HG02852 (cell line): ENCODE results near the gene LYPD1.

Experiments
- ATAC-seq: cut with Tn5 transposase; IDR thresholded peaks from one replicate; pipeline ENCODE4 v1.9.1; 2021; ENCODE audit warnings: mild to moderate bottlenecking, moderate library complexity; ENCODE audit not compliant: unreplicated experiment

Gene LYPD1

GRCh38 chr2:132599556-132599955, 70.4 kb downstream of the LYPD1 start:
- no peak for ATAC-seq

DNA sequence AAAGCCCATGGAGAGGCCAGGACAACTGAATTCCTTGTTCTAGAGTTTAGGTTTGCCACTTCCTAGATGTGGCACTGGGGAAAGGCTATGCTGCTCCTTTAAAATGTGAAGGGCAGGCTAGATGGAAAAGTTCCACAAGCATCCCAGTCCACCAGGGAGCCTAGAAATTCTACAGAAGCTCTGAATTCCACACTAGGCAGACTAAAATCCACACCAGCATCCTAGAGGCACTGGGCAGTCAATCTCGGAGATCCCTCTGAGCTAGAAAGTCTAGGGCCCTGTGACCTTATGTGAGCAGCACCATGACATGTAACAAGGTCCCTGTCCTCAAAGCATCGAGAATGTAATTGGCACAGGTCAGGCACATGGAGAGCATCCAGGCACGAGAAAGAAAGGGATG, 71.5 kb downstream of the LYPD1 start:
- ATAC-seq, result no peak

DNA sequence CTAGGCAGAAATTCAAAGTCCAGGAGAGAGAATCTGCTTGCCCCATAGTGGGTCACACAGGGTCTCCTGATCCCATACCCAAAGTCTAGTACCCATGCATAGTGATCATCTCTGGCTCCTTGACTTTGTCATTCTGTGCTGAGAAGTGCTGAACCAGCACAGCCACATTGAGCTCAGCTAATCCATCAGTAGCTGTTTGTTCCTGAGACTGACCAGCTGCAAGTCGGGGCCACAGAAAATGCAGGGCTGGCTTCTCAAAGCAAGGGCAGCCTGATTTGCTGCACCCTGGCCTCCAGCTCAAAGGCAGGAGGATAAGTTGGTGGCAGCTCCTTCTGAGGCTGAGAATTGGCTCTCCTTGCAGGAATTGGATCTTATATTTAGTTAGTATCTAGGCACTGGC, 72.2 kb downstream of the LYPD1 start:
- ATAC-seq, result no peak

- ATAC-seq, result no peak
Measured at GRCh38 chr2:132597166-132597565, 72.8 kb downstream of the LYPD1 start.

GRCh38 chr2:132595693-132596092, 74.3 kb downstream of the LYPD1 start:
- ATAC-seq, result no peak

DNA sequence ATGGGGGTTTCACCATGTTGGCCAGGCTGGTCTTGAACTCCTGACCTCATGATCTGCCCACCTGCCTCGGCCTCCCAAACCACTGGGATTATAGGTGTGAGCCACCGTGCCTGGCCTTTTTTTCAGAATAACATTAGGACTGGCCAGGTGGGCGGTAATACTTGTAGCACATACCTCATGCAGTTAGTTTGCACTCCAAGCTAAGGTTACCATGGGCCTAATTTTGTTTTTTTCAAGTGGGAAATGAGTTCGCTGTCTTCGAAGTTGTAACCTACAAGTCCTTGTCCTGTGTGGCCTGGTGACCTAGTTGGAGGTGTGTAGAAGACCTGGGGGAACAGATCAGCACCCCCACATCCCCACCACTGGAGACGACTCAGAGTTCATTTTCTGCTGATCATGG, 74.8 kb downstream of the LYPD1 start:
- no peak for ATAC-seq
